ENCODE data around the gene CHN1. TPM values are rescaled to one million over a fixed set of nuclear protein-coding genes. Genes with fewer than 3 reads are reported as not detected.

The CHN1 gene
- total RNA-seq, 4 donors from 2014 or later: 7.8 to 9.7 (median 9.4) TPM

GRCh38 chr2:174866421-174866820, 138.8 kb downstream of the CHN1 start:
- Histone ChIP-seq H3K9me3 (no peaks in the 10 kb centered on the region), H3K4me1 (no peaks in the 10 kb centered on the region), H3K27me3 (no peaks in the 10 kb centered on the region), H3K36me3 (no peaks in the 10 kb centered on the region), H3K4me3 (replicated peaks in 1 of 3) (no peak overlapping the region), H3K27ac (no peak overlapping the region)
- intact Hi-C loops (cut with DNase I): no loop called here
- DNase-seq: no peak
- TF ChIP-seq CTCF (IDR thresholded peaks at IDR 0.05): no peak
- no peak for TF ChIP-seq POLR2A (IDR thresholded peaks at IDR 0.05)

DNA sequence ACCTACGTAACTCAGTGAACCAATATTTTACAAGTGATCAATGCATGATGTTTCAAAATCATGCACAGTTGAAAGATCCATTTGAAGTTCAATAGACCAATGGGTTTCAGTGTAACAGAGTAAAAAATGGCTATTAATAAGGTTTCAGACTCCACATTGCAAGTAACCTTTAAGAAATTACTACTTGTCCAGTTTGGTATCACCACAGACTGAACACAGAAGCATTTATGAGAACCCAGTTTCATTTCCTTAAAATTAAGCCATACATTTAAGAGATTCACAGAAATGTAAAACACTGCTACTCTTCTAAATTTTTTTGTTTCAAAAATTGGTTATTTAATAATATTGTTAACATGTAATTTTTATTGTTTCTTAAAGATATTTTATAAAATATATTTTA, 142.0 kb downstream of the CHN1 start:
- intact Hi-C loops (cut with DNase I): no loop called here
- no peak for DNase-seq
- 96 to 98% methylated on average over 1 of the region's 1 CpG for WGBS, 2 donors
- Histone ChIP-seq H3K36me3 (no peaks in the 10 kb centered on the region), H3K27ac (no peak overlapping the region), H3K9me3 (no peaks in the 10 kb centered on the region), H3K4me3 (replicated peaks in 1 of 3) (no peak overlapping the region), H3K27me3 (no peaks in the 10 kb centered on the region), H3K4me1 (no peaks in the 10 kb centered on the region)
- TF ChIP-seq CTCF (IDR thresholded peaks at IDR 0.05) (no peak), POLR2A (IDR thresholded peaks at IDR 0.05) (no peak)

DNA sequence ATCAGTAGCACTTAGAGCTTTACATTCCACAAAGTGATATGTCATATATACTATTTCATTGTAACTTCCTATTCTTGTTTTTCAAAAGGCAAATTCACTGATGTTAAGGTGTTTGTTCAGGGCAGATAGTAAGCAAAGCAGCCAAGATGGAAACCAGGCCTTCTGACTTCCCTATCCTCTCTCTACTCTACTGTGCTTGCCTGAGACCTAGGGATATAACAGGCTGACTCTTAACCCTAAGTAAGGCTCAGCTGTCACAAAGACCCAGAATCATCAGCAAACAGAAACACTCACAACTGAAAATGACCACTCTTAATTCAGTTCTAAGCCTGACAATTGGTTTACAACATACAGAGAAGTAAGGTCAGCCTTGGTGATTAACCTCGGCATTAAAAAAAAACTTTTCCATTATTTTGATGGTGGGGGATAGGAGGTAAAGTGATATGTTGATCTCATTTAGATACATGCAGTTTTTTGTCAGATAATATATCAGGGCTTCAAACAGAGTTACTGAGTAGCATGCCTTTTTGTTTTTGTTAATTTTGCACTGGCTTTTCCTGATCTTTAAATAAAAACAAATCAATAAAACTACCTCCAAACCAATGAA, 145.5 kb downstream of the CHN1 start:
- no peak for TF ChIP-seq POLR2A (IDR thresholded peaks at IDR 0.05)
- no peak for TF ChIP-seq CTCF (IDR thresholded peaks at IDR 0.05)
- Histone ChIP-seq H3K4me3 (replicated peaks in 1 of 3) (no peak overlapping the region), H3K27me3 (no peaks in the 10 kb centered on the region), H3K27ac (no peak overlapping the region), H3K36me3 (no peaks in the 10 kb centered on the region), H3K4me1 (no peaks in the 10 kb centered on the region), H3K9me3 (no peaks in the 10 kb centered on the region)
- intact Hi-C loops (cut with DNase I): no loop called here
- DNase-seq: no peak
- WGBS, 2 donors: 93 to 94% methylated on average over 1 of the region's 1 CpG

DNA sequence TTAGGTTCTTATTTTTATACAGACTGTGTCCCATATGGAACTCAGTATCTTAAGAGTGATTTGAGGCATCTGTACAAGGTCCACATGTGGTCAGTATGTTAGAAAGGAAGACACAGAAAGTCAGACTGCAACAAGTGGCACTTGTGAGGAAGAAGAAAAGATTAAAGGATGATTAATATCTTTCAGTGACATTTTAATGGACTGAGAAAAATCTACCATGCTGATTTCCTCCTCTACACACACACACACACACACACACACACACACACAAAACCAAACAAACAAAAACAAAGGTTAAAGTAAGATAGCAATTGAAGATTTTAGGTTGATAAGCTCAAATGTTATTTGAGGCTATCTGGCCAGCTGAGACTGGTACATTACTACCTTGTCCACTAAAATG, 146.4 kb downstream of the CHN1 start:
- DNase-seq: no peak
- H3K27ac ChIP-seq: no peak overlapping the region
- H3K4me3 ChIP-seq (replicated peaks in 1 of 3): no peak overlapping the region
- no peaks in the 10 kb centered on the region for H3K9me3 ChIP-seq
- H3K27me3 ChIP-seq: no peaks in the 10 kb centered on the region
- no peaks in the 10 kb centered on the region for H3K36me3 ChIP-seq
- intact Hi-C loops (cut with DNase I): no loop called here
- no peaks in the 10 kb centered on the region for H3K4me1 ChIP-seq
- TF ChIP-seq CTCF (IDR thresholded peaks at IDR 0.05) (no peak), POLR2A (IDR thresholded peaks at IDR 0.05) (no peak)

DNA sequence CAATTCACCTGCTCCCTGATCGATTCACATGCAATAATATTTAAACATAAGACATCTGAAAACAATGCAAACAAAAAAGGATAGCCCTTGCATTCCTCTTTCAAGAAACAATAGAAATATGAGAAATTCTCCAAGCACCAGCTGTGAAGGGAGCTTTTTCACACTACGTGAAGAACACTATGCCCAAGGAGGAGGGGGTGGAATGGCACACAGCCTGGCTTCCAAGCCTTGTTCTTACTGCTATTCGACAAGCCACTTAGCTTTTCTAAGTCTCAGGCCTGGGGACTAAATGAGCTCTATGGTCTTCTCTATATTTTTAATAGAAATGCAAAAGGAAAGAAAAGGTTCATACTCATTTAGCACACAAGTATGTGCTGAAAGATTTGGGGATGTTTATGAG, 148.7 kb downstream of the CHN1 start:
- H3K27ac ChIP-seq: no peak overlapping the region
- no peak for DNase-seq
- no peaks in the 10 kb centered on the region for H3K36me3 ChIP-seq
- WGBS, 2 donors: 76 to 83% methylated on average over 3 of the region's 3 CpGs
- intact Hi-C loops (cut with DNase I): no loop called here
- H3K4me1 ChIP-seq: no peaks in the 10 kb centered on the region
- no peak for TF ChIP-seq POLR2A (IDR thresholded peaks at IDR 0.05)
- H3K9me3 ChIP-seq: no peaks in the 10 kb centered on the region
- H3K4me3 ChIP-seq (replicated peaks in 1 of 3): no peak overlapping the region
- no peaks in the 10 kb centered on the region for H3K27me3 ChIP-seq

All from thyroid gland (tissue), 4 donors.